Right forelimb (tissue), 1 donor: Measurements from ENCODE around the gene PITPNB.

Experiments
- DNase-seq: peaks from one replicate; pipeline ENCODE4 v3.0.0-alpha.2; 2018

PITPNB gene

GRCh38 chr22:27919222-27919941, at the start of gene PITPNB:
PITPNB (minus strand) TSS chr22:27919256; CDS start chr22:27919191, 65 bp downstream.
- peak; percentile 99 for DNase-seq

- DNase-seq: no peak
Observed at GRCh38 chr22:27966168-27967064, 47.4 kb upstream of the PITPNB start.

GRCh38 chr22:27962268-27963044, 43.4 kb upstream of the PITPNB start:
- no peak for DNase-seq

GRCh38 chr22:27961680-27962079, 42.6 kb upstream of the PITPNB start:
- DNase-seq: no peak

GRCh38 chr22:27961182-27961581, 42.1 kb upstream of the PITPNB start:
- DNase-seq: no peak

GRCh38 chr22:27959335-27960090, 40.5 kb upstream of the PITPNB start:
- no peak for DNase-seq

- no peak for DNase-seq
Observed at GRCh38 chr22:27952779-27953178, 33.7 kb upstream of the PITPNB start.

- no peak for DNase-seq
Observed at GRCh38 chr22:27952091-27952490, 33.0 kb upstream of the PITPNB start.

GRCh38 chr22:27949421-27949820, 30.4 kb upstream of the PITPNB start:
- DNase-seq: no peak

GRCh38 chr22:27948569-27948968, 29.5 kb upstream of the PITPNB start:
- no peak for DNase-seq

GRCh38 chr22:27947448-27947847, 28.4 kb upstream of the PITPNB start:
- no peak for DNase-seq

- no peak for DNase-seq
Observed at GRCh38 chr22:27941143-27941542, 22.1 kb upstream of the PITPNB start.

- DNase-seq: no peak
Observed at GRCh38 chr22:27937453-27937852, 18.4 kb upstream of the PITPNB start.

- DNase-seq: no peak
Observed at GRCh38 chr22:27935897-27936296, 16.8 kb upstream of the PITPNB start.

- DNase-seq: no peak
Observed at GRCh38 chr22:27934069-27934468, 15.0 kb upstream of the PITPNB start.

- DNase-seq: no peak
Observed at GRCh38 chr22:27933186-27933983, 14.3 kb upstream of the PITPNB start.

- DNase-seq: no peak
Observed at GRCh38 chr22:27930331-27931060, 11.4 kb upstream of the PITPNB start.

GRCh38 chr22:27927608-27928007, 8.6 kb upstream of the PITPNB start:
- DNase-seq: no peak

- no peak for DNase-seq
Observed at GRCh38 chr22:27925331-27925730, 6.3 kb upstream of the PITPNB start.

GRCh38 chr22:27919942-27920755, 1.1 kb upstream of the PITPNB start:
- DNase-seq: peak; percentile 78
